Natural killer cell (primary cell): ENCODE measurements around the gene RETREG1. TPM values are rescaled to one million over a fixed set of nuclear protein-coding genes. Genes with fewer than 3 reads are reported as not detected.

Source experiments
- ATAC-seq, 3 donors: fragments of 150-1000 bp in 2 of 3; fragments of 200-7000 bp in 1 of 3; cut with Tn5 transposase; 1 replicate in 1 of 3; 2 replicates in 2 of 3; pipeline ENCODE4 v1.10.0; 2021; ENCODE audit warnings: mild to moderate bottlenecking in 2 of 3, moderate library complexity in 2 of 3
- DNase-seq, 2 donors: peaks; one replicate each; pipeline versions ENCODE4 v3.0.0 to v3.0.0-alpha.2; 2013 to 2021; ENCODE audit warnings: mixed read lengths in 1 of 2
- H3K27ac ChIP-seq: one replicate; pipeline ENCODE4 v1.5.1; 2013; ENCODE audit warnings: mild to moderate bottlenecking, low read length
- H3K27me3 ChIP-seq: one replicate; pipeline ENCODE4 v1.6.1; 2013; ENCODE audit warnings: low read length; ENCODE audit not compliant: control insufficient read depth, insufficient read depth
- H3K36me3 ChIP-seq: one replicate; pipeline ENCODE4 v1.6.1; 2013; ENCODE audit warnings: low read length; ENCODE audit not compliant: control insufficient read depth, insufficient read depth
- H3K4me1 ChIP-seq: one replicate; pipeline ENCODE4 v1.6.1; 2013; ENCODE audit warnings: low read length; ENCODE audit not compliant: control insufficient read depth, insufficient read depth
- H3K4me3 ChIP-seq: one replicate; pipeline ENCODE4 v1.5.1; 2013; ENCODE audit warnings: low read length
- H3K9me3 ChIP-seq: one replicate; pipeline ENCODE4 v1.6.1; 2013; ENCODE audit warnings: low read length; ENCODE audit not compliant: control insufficient read depth, insufficient read depth
- H3K27ac Mint-ChIP-seq, 2 donors: one replicate each; pipeline ENCODE4 v1.8.0; 2022; ENCODE audit warnings: mild to moderate bottlenecking in 2 of 2, mixed read lengths in 2 of 2, moderate library complexity in 1 of 2
- H3K27me3 Mint-ChIP-seq, 2 donors: one replicate each; pipeline ENCODE4 v1.8.0; 2022; ENCODE audit warnings: low read depth in 2 of 2, mixed read lengths in 2 of 2
- H3K36me3 Mint-ChIP-seq: one replicate; pipeline ENCODE4 v1.8.0; 2022; ENCODE audit warnings: mixed read lengths
- H3K4me1 Mint-ChIP-seq, 2 donors: one replicate each; pipeline ENCODE4 v1.8.0; 2022; ENCODE audit warnings: mixed read lengths in 2 of 2
- H3K4me3 Mint-ChIP-seq: one replicate; pipeline ENCODE4 v1.8.0; 2022; ENCODE audit warnings: mild to moderate bottlenecking, moderate library complexity, mixed read lengths
- H3K9me3 Mint-ChIP-seq, 2 donors: one replicate each; pipeline ENCODE4 v1.8.0; 2022; ENCODE audit warnings: mixed read lengths in 2 of 2
- CTCF ChIP-seq: fragments of 200-600 bp; IDR thresholded peaks from one replicate; pipeline ENCODE4 v1.8.0; 2022; ENCODE audit warnings: antibody characterized with exemption
- WGBS: methylation state at CpG from one replicate; pipeline ENCODE4 v1.1.7; 2013; ENCODE audit warnings: missing lambda C conversion rate; ENCODE audit not compliant: insufficient coverage; 5-methylcytosine and 5-hydroxymethylcytosine counted together
- intact Hi-C: fragments of 100-400 bp; cut with micrococcal nuclease; formaldehyde crosslinking; loops from one replicate; pipeline ENCODE4 v1.14.2; 2022
- total RNA-seq, 4 donors: library from RNA; stranded (reverse); fragments of 120-200 nt in 1 of 4; gene quantifications; one replicate each; pipeline versions ENCODE4 v1.2.3 to v1.2.4, GENCODE V29; 2013 to 2022

RETREG1 gene
- total RNA-seq, 3 donors from 2014 or later (not counting 1 experiment from before 2014, with no cell fraction given): 2.1 to 4.5 (median 3.3) TPM

- H3K4me3 Mint-ChIP-seq: no peak overlapping the region
- H3K27ac Mint-ChIP-seq: no peak overlapping the region
- Histone ChIP-seq H3K27me3 (no peaks in the 10 kb centered on the region), H3K27ac (no peak overlapping the region), H3K36me3 (no peaks in the 10 kb centered on the region), H3K9me3 (no peaks in the 10 kb centered on the region), H3K4me1 (no peaks in the 10 kb centered on the region), H3K4me3 (no peak overlapping the region)
- intact Hi-C loops: no loop called here
- ATAC-seq (no peak), DNase-seq (no peak)
- H3K4me1 Mint-ChIP-seq: peaks cover 0 to 5% of the 10 kb centered on the region in 2 donors
- no peak for TF ChIP-seq CTCF
- H3K36me3 Mint-ChIP-seq: no peaks in the 10 kb centered on the region
- WGBS: 90% methylated on average over 3 of the region's 4 CpGs
- no peaks in the 10 kb centered on the region for H3K27me3 Mint-ChIP-seq
- H3K9me3 Mint-ChIP-seq: peaks cover 0 to 2% of the 10 kb centered on the region in 2 donors
Measured at GRCh38 chr5:16571016-16571415, 45.8 kb downstream of the RETREG1 start.

GRCh38 chr5:16570121-16570815 is 46.5 kb downstream of the RETREG1 start:
- H3K36me3 Mint-ChIP-seq: no peaks in the 10 kb centered on the region
- Histone ChIP-seq H3K4me3 (no peak overlapping the region), H3K4me1 (no peaks in the 10 kb centered on the region), H3K36me3 (no peaks in the 10 kb centered on the region), H3K9me3 (no peaks in the 10 kb centered on the region), H3K27me3 (no peaks in the 10 kb centered on the region), H3K27ac (no peak overlapping the region)
- ATAC-seq (no peak), DNase-seq (no peak)
- WGBS: 98% methylated on average over 3 of the region's 3 CpGs
- TF ChIP-seq CTCF: no peak
- no peaks in the 10 kb centered on the region for H3K27me3 Mint-ChIP-seq
- no peak overlapping the region for H3K27ac Mint-ChIP-seq
- intact Hi-C loops: no loop called here
- H3K9me3 Mint-ChIP-seq: peaks cover 0 to 2% of the 10 kb centered on the region in 2 donors
- H3K4me3 Mint-ChIP-seq: no peak overlapping the region
- peaks cover 0 to 5% of the 10 kb centered on the region in 2 donors for H3K4me1 Mint-ChIP-seq

- Mint-ChIP-seq H3K36me3 (no peaks in the 10 kb centered on the region), H3K27ac (no peak overlapping the region), H3K4me3 (no peak overlapping the region), H3K4me1 (peaks cover 0 to 5% of the 10 kb centered on the region in 2 donors), H3K27me3 (no peaks in the 10 kb centered on the region), H3K9me3 (peaks cover 0 to 2% of the 10 kb centered on the region in 2 donors)
- TF ChIP-seq CTCF: no peak
- Histone ChIP-seq H3K36me3 (no peaks in the 10 kb centered on the region), H3K4me1 (no peaks in the 10 kb centered on the region), H3K27ac (no peak overlapping the region), H3K4me3 (no peak overlapping the region), H3K27me3 (no peaks in the 10 kb centered on the region), H3K9me3 (no peaks in the 10 kb centered on the region)
- ATAC-seq (no peak), DNase-seq (no peak)
- WGBS: 94% methylated on average over 16 of the region's 16 CpGs
- intact Hi-C loops: no loop called here
Measured at GRCh38 chr5:16568875-16569580, 47.8 kb downstream of the RETREG1 start.
